GM12891 (cell line): ENCODE measurements around the gene SPRY2.

Source experiments
- POLR2A ChIP-seq: IDR thresholded peaks from 2 replicates; pipeline ENCODE4 v1.6.1; 2011; ENCODE audit warnings: low read depth, low read length, control low read depth
- POLR2AphosphoS5 ChIP-seq: IDR thresholded peaks from 2 replicates; pipeline ENCODE4 v1.6.1; 2011; ENCODE audit warnings: low read depth, low read length, control low read depth
- TAF1 ChIP-seq: IDR thresholded peaks from 2 replicates; pipeline ENCODE4 v1.6.1; 2011; ENCODE audit warnings: low read depth, low read length, control low read depth

GRCh38 chr13:80361298-80361697, 20.4 kb upstream of the SPRY2 start:
- no peak for TF ChIP-seq POLR2A
- TF ChIP-seq POLR2AphosphoS5: no peak
- no peak for TF ChIP-seq TAF1
